HL-60/S4 treated with phorbol 12-myristate 13-acetate at 8.2 ng/mL for 4 days and 3 days (cell line): ENCODE results near the gene TM9SF4.
"Not testable (repeated sequence)": the region's sequence is repeated elsewhere in the genome, so short reads cannot be mapped to it uniquely, and the experiment has no call there.

Experiments
- in situ Hi-C: fragments of 300-500 bp; cut with MboI; formaldehyde crosslinking; loops from 2 replicates; pipeline ENCODE4 v1.15.0; 2022; ENCODE audit warnings: low sequenced_read_pairs

Gene TM9SF4

DNA sequence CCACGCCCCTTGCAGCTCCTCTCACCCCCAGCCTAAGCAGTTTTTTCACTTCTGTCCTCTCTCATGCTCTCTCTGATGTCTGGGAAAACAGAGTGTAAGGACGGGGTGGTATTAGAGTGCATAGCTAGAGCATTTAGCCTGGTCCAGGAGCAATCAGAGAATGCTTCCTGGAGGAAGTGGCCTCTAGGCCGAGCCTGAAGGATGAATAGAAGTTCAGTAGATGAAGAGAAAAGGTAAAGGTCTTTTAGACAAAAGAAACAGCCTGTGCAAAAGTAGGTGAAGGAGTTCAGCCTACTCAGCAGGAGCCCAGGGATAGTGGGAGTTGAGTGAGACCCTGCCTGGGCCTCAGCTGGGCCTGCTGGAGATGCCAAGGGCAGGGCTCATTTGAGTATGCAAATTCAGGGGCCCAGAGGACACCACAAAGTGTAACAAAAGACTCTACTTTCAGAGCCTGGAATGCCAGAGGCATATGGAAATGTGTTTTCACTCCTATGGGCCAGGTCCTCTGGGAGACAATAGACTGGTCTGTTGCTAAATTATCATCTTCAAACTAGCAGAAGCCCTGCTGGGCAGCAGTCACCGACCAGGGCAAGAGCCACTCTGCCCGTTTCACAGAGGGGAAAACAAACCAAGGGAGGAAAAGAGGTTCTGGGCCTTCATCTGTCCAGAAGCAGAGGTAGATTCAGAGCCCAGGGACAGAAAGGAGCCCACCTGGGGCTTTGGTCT lies 19.7 kb upstream of the TM9SF4 start:
- in situ Hi-C loops, result loop anchor here (10.0 kb wide), 2 partner anchors 55 to 265 kb away; no protein-coding TSS in a partner anchor

GRCh38 chr20:32091888-32092346 lies 17.6 kb upstream of the TM9SF4 start:
- in situ Hi-C loops, result loop anchor here (10.0 kb wide), 1 partner anchor 57 kb away; no protein-coding TSS in a partner anchor

- in situ Hi-C loops, result loop anchor here (10.0 kb wide), 1 partner anchor 64 kb away; no protein-coding TSS in a partner anchor
Measured at GRCh38 chr20:32098786-32099185, 10.7 kb upstream of the TM9SF4 start.

- in situ Hi-C loops, result no loop called here
Measured at GRCh38 chr20:32108814-32109391, 611 bp upstream of the TM9SF4 start.

DNA sequence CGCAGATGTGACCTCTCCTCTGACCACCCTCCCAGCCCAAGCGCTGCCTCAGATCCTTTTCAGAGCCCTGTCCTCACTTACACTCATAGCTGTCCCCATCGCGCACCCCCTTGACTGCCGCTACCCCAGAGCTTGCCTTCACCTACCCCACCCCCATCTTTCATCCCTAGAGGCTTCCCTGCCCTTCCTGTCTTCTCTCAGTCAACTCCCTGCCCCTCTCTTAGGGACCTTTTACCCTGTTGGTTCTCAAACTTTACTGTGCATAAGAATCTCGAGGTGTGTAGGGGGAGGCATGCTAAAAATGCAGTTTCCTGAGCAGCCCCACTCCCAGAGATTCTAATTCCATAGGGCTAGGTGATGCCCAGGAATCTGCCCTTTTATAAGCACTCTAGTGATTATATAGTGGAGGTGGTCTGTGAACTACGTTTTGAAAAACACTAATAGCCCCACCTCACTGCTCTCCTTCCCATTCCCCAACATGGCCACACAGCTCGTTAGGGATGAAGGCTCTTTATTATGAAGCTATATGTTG lies 725 bp downstream of the TM9SF4 start:
- in situ Hi-C loops, result no loop called here

- in situ Hi-C loops, result no loop called here
Measured at GRCh38 chr20:32110727-32111126, 1.2 kb downstream of the TM9SF4 start.

DNA sequence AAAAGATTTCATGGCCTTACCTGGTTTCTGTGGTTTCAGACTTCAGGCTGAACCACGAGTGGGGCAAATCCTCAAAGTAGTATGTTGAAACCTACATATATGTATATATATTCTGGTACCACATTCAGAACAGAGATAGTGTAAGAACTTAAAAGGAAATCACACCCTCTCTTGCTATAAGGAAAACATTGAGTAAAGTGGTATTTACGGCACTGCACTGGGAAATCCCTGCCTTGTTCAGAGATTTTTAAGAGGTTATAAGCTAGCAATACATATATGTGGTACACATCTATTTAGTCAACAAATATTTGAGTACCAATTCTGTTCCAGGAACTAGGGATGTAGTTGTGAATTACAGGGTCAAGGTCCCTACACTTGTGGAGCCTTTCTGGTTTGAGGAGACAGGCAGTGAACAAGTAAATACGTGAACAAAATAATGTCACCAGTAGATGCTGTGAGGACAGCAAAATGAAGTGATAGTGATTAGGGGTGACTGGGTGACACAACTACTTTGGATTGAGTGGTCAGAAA lies 1.7 kb downstream of the TM9SF4 start:
- in situ Hi-C loops, result no loop called here

GRCh38 chr20:32111753-32112152 lies 2.2 kb downstream of the TM9SF4 start:
- in situ Hi-C loops, result no loop called here

GRCh38 chr20:32112841-32113240 lies 3.3 kb downstream of the TM9SF4 start:
- in situ Hi-C loops, result no loop called here

DNA sequence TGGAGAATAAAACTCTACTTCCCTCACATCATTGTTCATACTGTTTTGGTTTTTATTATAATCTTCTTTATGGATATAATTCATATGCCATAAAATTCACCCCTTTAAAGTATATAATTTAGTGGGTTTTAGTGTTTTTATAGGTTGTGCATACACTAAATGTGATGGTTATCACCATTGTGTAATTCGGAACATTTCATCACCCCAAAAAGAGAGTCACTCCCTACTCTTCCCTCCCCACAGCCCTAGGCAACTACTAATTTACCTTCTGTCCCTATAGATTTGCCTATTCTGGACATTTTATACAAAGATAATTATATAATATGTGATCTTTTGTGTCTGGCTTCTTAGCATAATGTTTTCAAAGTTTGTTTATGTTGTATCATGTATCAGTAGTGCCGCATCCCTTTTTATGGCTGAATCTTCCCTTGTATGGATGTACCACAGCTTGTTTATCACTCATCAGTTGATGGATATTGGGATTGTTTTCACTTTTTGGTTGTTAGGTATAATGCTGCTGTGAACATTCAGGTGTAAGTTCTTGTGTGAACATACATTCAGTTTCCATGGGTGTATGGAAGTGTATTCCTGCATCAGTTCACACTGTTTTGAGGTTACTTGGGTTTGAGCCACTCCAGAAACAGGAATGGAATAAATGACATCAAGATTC lies 4.2 kb downstream of the TM9SF4 start:
- in situ Hi-C loops, result no loop called here

DNA sequence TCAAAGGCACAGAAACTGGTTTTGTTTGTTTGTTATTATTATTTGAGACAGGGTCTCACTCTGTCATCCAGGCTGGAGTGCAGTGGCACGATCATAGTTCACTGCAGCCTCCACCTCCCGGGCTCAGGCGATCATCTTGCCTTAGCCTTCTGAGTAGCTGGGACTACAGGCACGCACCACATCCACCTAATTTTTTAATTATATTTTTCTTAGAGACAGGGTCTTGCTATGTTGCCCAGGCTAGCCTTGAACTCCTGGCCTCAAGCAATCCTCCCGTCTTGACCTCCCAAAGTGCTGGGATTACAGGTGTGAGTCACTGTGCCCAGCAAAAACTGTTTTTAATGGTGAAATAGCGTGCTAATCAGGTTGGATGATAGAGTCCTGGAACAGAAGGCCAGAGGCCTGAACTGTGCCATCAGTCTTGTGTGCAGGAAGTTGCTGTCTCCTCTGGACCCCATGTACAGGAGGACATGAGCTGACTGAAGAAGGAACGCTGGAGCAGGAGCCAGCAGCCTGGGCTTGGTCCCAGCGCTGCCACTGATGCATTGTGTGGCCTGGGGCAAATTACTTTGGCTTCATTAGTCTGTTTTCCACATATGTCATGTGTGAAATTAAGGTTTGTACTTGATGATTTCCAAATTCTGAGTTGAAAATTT lies 4.9 kb downstream of the TM9SF4 start:
- in situ Hi-C loops, result no loop called here

GRCh38 chr20:32115211-32115767 lies 5.8 kb downstream of the TM9SF4 start:
- in situ Hi-C loops, result no loop called here

DNA sequence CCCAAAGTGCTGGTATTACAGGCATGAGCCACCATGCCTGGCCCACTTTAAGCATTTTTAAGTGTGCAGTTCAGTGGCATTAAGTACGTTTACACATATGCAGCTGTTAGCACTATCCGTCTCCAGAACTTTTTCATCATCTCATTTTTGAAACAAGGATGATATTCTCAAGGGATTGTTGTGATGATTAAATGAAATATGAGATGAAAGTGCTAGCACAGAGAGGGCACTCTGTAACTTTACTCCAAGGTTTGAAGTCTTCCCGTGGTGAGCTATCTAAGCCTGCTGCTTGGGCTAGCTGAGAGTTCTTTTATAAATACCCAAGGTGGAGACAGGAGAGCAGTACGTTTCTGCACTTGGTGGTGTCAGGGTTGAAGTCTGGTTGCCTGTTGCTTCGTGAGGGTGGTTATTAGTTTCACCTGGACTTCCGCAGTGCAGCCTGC lies 6.6 kb downstream of the TM9SF4 start:
- in situ Hi-C loops, result no loop called here

DNA sequence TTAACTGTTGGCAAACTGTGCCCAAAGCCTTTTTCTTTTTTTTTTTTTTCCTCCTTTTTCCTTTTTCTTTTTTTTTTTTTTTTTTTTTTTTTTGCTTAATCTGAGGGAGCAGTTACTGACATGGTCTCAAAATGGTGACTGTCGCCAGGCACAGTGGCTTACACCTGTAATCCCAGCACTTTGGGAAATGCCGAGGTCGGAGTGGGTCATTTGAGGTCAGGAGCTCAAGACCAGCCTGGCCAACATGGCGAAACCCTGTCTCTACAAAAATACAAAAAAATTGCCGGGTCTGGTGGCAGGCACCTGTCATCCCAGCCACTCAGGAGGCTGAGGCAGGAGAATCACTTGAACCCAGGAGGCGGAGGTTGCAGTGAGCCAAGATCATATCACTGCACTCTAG lies 7.3 kb downstream of the TM9SF4 start:
- in situ Hi-C loops, result not testable (repeated sequence)

DNA sequence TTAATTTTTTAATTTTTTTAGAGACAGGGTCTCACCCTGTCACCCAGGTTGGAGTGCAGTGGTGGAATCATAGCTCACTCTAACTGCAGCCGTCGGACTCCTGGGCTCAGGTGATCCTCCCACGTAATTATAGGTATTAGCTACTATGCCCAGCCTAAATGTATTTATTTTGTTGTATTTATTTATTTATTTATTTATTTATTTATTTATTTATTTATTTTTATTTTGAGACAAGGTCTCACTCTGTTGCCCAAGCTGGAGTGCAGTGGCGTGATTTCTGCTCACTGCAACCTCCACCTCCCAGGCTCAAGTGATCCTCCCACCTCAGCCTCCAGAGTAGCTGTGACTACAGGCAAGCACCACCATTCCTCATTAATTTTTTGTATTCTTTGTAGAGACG lies 8.9 kb downstream of the TM9SF4 start:
- in situ Hi-C loops, result not testable (repeated sequence)

DNA sequence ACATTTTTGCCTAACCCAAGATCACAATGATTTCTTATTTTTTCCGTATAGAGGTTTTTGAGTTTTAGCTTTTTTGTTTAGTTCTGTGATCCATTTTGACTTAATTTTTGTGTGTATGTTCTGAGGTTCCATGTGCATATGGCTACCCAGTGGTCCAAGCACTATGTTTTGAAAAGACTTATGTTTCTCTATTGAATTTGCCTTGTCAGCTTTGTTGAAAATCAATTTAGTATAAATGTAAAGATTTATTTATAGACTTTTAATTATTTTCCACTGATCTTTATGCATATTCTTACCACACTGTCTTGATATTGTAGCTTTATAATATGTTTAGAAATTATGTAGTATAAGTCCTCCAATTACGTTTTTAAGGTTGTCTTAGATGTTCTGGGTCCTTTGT lies 10.2 kb downstream of the TM9SF4 start:
- in situ Hi-C loops, result no loop called here

GRCh38 chr20:32121908-32122307 lies 12.4 kb downstream of the TM9SF4 start:
- in situ Hi-C loops, result not testable (repeated sequence)

DNA sequence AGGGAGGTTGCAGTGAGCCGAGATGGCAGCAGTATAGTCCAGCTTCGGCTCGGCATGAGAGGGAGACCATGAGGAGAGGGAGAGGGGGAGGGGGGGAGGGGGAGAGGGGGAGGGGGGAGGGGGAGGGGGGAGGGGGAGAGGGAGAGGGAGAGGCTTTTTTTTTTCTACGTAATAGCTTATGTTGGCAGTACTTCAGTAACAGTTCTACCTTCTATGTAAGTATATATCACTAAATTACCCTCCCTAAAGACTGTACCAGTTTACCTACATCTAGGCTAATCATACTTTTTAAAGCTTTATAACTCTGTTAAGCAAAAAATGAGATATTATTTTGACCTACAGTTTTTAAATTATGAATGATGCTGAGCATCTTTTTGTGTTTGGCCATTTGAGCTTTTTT lies 13.6 kb downstream of the TM9SF4 start:
- in situ Hi-C loops, result no loop called here

DNA sequence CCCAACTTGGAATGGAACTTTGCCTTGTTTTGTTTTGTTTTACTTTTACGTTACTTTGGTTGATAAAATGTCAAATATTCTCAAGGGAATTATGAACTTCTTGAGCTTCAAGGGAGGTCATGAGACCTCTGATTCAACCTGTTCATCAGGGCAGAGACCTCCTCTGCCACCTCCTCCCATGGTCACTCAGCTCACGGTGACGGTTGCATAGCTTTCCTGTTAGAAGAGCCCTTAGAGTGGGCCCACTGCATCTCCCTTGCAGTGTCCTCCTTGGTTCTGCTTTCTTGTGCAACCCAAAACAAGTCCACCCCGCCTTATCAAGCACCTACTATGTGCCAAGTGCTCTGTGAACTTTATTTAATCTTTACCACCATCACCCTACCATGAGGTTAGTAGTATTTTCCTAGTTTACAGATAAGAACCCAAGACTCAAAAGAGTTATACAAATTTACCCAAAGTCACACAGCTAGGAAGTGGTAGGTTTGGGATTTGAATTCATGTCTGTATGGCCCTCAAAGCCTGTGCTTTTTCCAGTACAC lies 15.5 kb downstream of the TM9SF4 start:
- in situ Hi-C loops, result no loop called here

DNA sequence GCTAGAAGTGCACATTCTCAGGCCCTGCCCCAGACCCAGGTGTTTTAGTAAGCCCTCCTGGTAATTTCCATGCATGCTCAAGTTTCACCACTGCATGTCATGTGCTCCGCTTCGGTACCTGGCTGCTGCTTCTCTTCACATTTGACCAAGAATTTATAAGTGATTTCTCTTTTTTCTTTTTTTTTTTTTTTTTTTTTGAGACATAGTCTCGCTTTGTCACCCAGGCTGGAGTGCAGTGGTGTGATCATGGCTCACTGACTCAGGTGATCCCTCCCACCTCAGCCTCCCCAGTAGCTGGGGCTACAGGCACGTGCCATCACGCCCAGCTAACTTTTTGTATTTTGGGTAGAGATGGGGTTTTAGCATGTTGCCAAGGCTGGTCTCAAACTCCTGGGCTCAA lies 16.0 kb downstream of the TM9SF4 start:
- in situ Hi-C loops, result no loop called here
